NCI-H748 (cell line): Measurements from ENCODE around the gene ZNF771.
A peak's percentile ranks its signal among the peaks of the same experiment; 100 is the strongest.

Source experiments
- DNase-seq: peaks from one replicate; lab custom pipeline; 2025; ENCODE audit not compliant: unreplicated experiment; lab: John Stamatoyannopoulos, UW

The ZNF771 gene

GRCh38 chr16:30407102-30407803, at the start of gene ZNF771:
Gene ZNF771 (plus strand): TSS chr16:30407606. CDS start chr16:30408054, 448 bp downstream.
- DNase-seq: peak; percentile 86

GRCh38 chr16:30357715-30358576, 49.5 kb upstream of the ZNF771 start:
- DNase-seq: no peak

- DNase-seq: no peak
Measured at GRCh38 chr16:30358577-30358936, 48.8 kb upstream of the ZNF771 start.

- no peak for DNase-seq
Measured at GRCh38 chr16:30358990-30359870, 48.2 kb upstream of the ZNF771 start.

GRCh38 chr16:30359871-30360170, 47.6 kb upstream of the ZNF771 start:
- DNase-seq: no peak

- no peak for DNase-seq
Measured at GRCh38 chr16:30361180-30361579, 46.2 kb upstream of the ZNF771 start.

- DNase-seq: no peak
Measured at GRCh38 chr16:30365200-30365599, 42.2 kb upstream of the ZNF771 start.

GRCh38 chr16:30366511-30366910, 40.9 kb upstream of the ZNF771 start:
- DNase-seq: no peak

GRCh38 chr16:30367349-30368009, 39.9 kb upstream of the ZNF771 start:
- DNase-seq: no peak

GRCh38 chr16:30368122-30368791, 39.1 kb upstream of the ZNF771 start:
- DNase-seq: no peak

GRCh38 chr16:30368792-30369090, 38.7 kb upstream of the ZNF771 start:
- DNase-seq: no peak

- no peak for DNase-seq
Measured at GRCh38 chr16:30369091-30369937, 38.1 kb upstream of the ZNF771 start.

GRCh38 chr16:30369938-30370455, 37.4 kb upstream of the ZNF771 start:
- no peak for DNase-seq

GRCh38 chr16:30370456-30371247, 36.8 kb upstream of the ZNF771 start, which contains the start of gene TBC1D10B:
Gene TBC1D10B (minus strand): TSS chr16:30370494. CDS start chr16:30370183, 311 bp downstream.
- peak; percentile 99 for DNase-seq

GRCh38 chr16:30371248-30371816, 36.1 kb upstream of the ZNF771 start:
- no peak for DNase-seq

GRCh38 chr16:30372038-30372712, 35.2 kb upstream of the ZNF771 start:
- no peak for DNase-seq

GRCh38 chr16:30372725-30373124, 34.7 kb upstream of the ZNF771 start:
- no peak for DNase-seq

GRCh38 chr16:30374538-30374937, 32.9 kb upstream of the ZNF771 start, which contains the start of gene MYL11:
Gene MYL11 (plus strand): TSS chr16:30374802. CDS start chr16:30374858, 56 bp downstream.
- no peak for DNase-seq
